Mesendoderm (in vitro differentiated cells): ENCODE measurements around the gene MYH13.

Source experiments
- DNase-seq: peaks from one replicate; pipeline ENCODE4 v3.0.0; 2013
- H2AK5ac ChIP-seq: 2 replicates; pipeline ENCODE4 v1.6.1; 2013; ENCODE audit warnings: low read length, inconsistent platforms
- H2BK120ac ChIP-seq: 2 replicates; pipeline ENCODE4 v1.6.1; 2013; ENCODE audit warnings: low read depth, mild to moderate bottlenecking, low read length, moderate library complexity, mixed read lengths
- H2BK15ac ChIP-seq: replicated peaks from 2 replicates; pipeline ENCODE4 v1.6.1; 2013; ENCODE audit warnings: low read depth, mild to moderate bottlenecking, moderate library complexity
- H2BK5ac ChIP-seq: 2 replicates; pipeline ENCODE4 v1.6.1; 2013; ENCODE audit warnings: low read length, inconsistent platforms
- H3K18ac ChIP-seq: 2 replicates; pipeline ENCODE4 v1.6.1; 2013; ENCODE audit warnings: mild to moderate bottlenecking, low read length, mixed read lengths
- H3K23ac ChIP-seq: one replicate; pipeline ENCODE4 v1.6.1; 2013; ENCODE audit warnings: low read length
- H3K27ac ChIP-seq: 2 replicates; pipeline ENCODE4 v1.5.1; 2013; ENCODE audit warnings: low read depth, mild to moderate bottlenecking, inconsistent platforms, low read length, moderate library complexity
- H3K27me3 ChIP-seq: 2 replicates; pipeline ENCODE4 v1.6.1; 2013; ENCODE audit warnings: low read length, control low read depth, mild to moderate bottlenecking, inconsistent platforms; ENCODE audit not compliant: insufficient read depth, poor library complexity
- H3K36me3 ChIP-seq: 2 replicates; pipeline ENCODE4 v1.6.1; 2013; ENCODE audit warnings: low read length, inconsistent platforms; ENCODE audit not compliant: control insufficient read depth, insufficient read depth
- H3K4ac ChIP-seq: one replicate; pipeline ENCODE4 v1.6.1; 2013; ENCODE audit warnings: low read depth, mild to moderate bottlenecking, low read length, moderate library complexity
- H3K4me1 ChIP-seq: 2 replicates; pipeline ENCODE4 v1.6.1; 2013; ENCODE audit warnings: low read depth, low read length, inconsistent platforms; ENCODE audit not compliant: control insufficient read depth
- H3K4me2 ChIP-seq: 2 replicates; pipeline ENCODE4 v1.6.1; 2013; ENCODE audit warnings: low read length
- H3K4me3 ChIP-seq: 2 replicates; pipeline ENCODE4 v1.5.1; 2013; ENCODE audit warnings: mild to moderate bottlenecking, low read length
- H3K56ac ChIP-seq: one replicate; pipeline ENCODE4 v1.6.1; 2013; ENCODE audit warnings: low read length
- H3K79me1 ChIP-seq: 2 replicates; pipeline ENCODE4 v1.6.1; 2013; ENCODE audit warnings: low read length, inconsistent platforms
- H3K79me2 ChIP-seq: 2 replicates; pipeline ENCODE4 v1.6.1; 2013; ENCODE audit warnings: mild to moderate bottlenecking, low read length; ENCODE audit not compliant: control insufficient read depth, insufficient read depth
- H3K9ac ChIP-seq: 2 replicates; pipeline ENCODE4 v1.6.1; 2013; ENCODE audit warnings: low read length, inconsistent platforms
- H4K5ac ChIP-seq: one replicate; pipeline ENCODE4 v1.6.1; 2013; ENCODE audit warnings: low read length
- H4K8ac ChIP-seq: one replicate; pipeline ENCODE4 v1.6.1; 2013; ENCODE audit warnings: low read depth, mild to moderate bottlenecking, control low read depth, low read length, moderate library complexity
- WGBS: extraction: QIAGEN DNeasy Blood & Tissue Kit; methylation state at CpG from one replicate; pipeline ENCODE4 v1.1.7; 2013; ENCODE audit warnings: low lambda C conversion rate, missing lambda C conversion rate; ENCODE audit not compliant: insufficient coverage; ENCODE audit errors: extremely low coverage; 5-methylcytosine and 5-hydroxymethylcytosine counted together

Gene MYH13

GRCh38 chr17:10278218-10278617, 94.6 kb downstream of the MYH13 start:
- H3K4ac ChIP-seq, result no peak overlapping the region
- WGBS, result no CpG with 5 or more reads among the region's 3 CpGs
- H3K4me2 ChIP-seq, result no peak overlapping the region
- H3K79me1 ChIP-seq, result no peaks in the 10 kb centered on the region
- no peak overlapping the region for H3K4me3 ChIP-seq
- no peak overlapping the region for H3K18ac ChIP-seq
- no peak overlapping the region for H4K5ac ChIP-seq
- H3K23ac ChIP-seq, result no peak overlapping the region
- H4K8ac ChIP-seq, result no peak overlapping the region
- H2AK5ac ChIP-seq, result no peak overlapping the region
- no peaks in the 10 kb centered on the region for H3K4me1 ChIP-seq
- H2BK120ac ChIP-seq, result no peak overlapping the region
- H3K27ac ChIP-seq, result no peak overlapping the region
- no peak overlapping the region for H3K56ac ChIP-seq
- H2BK15ac ChIP-seq, result no peak overlapping the region
- DNase-seq, result peak; percentile 29
- H3K36me3 ChIP-seq, result no peaks in the 10 kb centered on the region
- H3K27me3 ChIP-seq, result no peaks in the 10 kb centered on the region
- H3K79me2 ChIP-seq, result no peaks in the 10 kb centered on the region
- H2BK5ac ChIP-seq, result no peak overlapping the region
- no peak overlapping the region for H3K9ac ChIP-seq

- Histone ChIP-seq H3K79me1 (no peaks in the 10 kb centered on the region), H2BK15ac (no peak overlapping the region), H4K5ac (no peak overlapping the region), H3K23ac (no peak overlapping the region), H3K27ac (no peak overlapping the region), H3K56ac (no peak overlapping the region), H2AK5ac (no peak overlapping the region), H3K4me1 (no peaks in the 10 kb centered on the region), H2BK5ac (no peak overlapping the region), H3K9ac (no peak overlapping the region), H3K4me3 (no peak overlapping the region), H3K27me3 (no peaks in the 10 kb centered on the region), H3K18ac (no peak overlapping the region), H3K36me3 (no peaks in the 10 kb centered on the region), H3K4ac (no peak overlapping the region), H4K8ac (no peak overlapping the region), H2BK120ac (no peak overlapping the region), H3K79me2 (no peaks in the 10 kb centered on the region), H3K4me2 (no peak overlapping the region)
- WGBS, result no CpG with 5 or more reads among the region's 3 CpGs
- DNase-seq, result no peak
Observed at GRCh38 chr17:10276436-10276835, 96.4 kb downstream of the MYH13 start.

- H3K36me3 ChIP-seq, result no peaks in the 10 kb centered on the region
- no peak overlapping the region for H2BK5ac ChIP-seq
- H3K27ac ChIP-seq, result no peak overlapping the region
- H3K18ac ChIP-seq, result no peak overlapping the region
- H4K5ac ChIP-seq, result no peak overlapping the region
- no peaks in the 10 kb centered on the region for H3K4me1 ChIP-seq
- no peak for DNase-seq
- no peaks in the 10 kb centered on the region for H3K79me1 ChIP-seq
- no peak overlapping the region for H2BK15ac ChIP-seq
- H3K56ac ChIP-seq, result no peak overlapping the region
- H3K27me3 ChIP-seq, result no peaks in the 10 kb centered on the region
- H3K9ac ChIP-seq, result no peak overlapping the region
- WGBS, result no CpG with 5 or more reads among the region's 8 CpGs
- H3K4me2 ChIP-seq, result no peak overlapping the region
- no peak overlapping the region for H2AK5ac ChIP-seq
- H3K79me2 ChIP-seq, result no peaks in the 10 kb centered on the region
- H2BK120ac ChIP-seq, result no peak overlapping the region
- H3K23ac ChIP-seq, result no peak overlapping the region
- no peak overlapping the region for H4K8ac ChIP-seq
- no peak overlapping the region for H3K4ac ChIP-seq
- H3K4me3 ChIP-seq, result no peak overlapping the region
Observed at GRCh38 chr17:10275418-10275817, 97.4 kb downstream of the MYH13 start.

- Histone ChIP-seq H3K56ac (no peak overlapping the region), H3K4me1 (no peaks in the 10 kb centered on the region), H3K23ac (no peak overlapping the region), H3K4me3 (no peak overlapping the region), H3K79me1 (no peaks in the 10 kb centered on the region), H2BK5ac (no peak overlapping the region), H3K27me3 (no peaks in the 10 kb centered on the region), H4K8ac (no peak overlapping the region), H2BK15ac (no peak overlapping the region), H3K27ac (no peak overlapping the region), H2AK5ac (no peak overlapping the region), H2BK120ac (no peak overlapping the region), H3K18ac (no peak overlapping the region), H3K36me3 (no peaks in the 10 kb centered on the region), H3K79me2 (no peaks in the 10 kb centered on the region), H3K4me2 (no peak overlapping the region), H3K4ac (no peak overlapping the region), H4K5ac (no peak overlapping the region), H3K9ac (no peak overlapping the region)
- DNase-seq, result no peak
- no CpG with 5 or more reads among the region's 3 CpGs for WGBS
Observed at GRCh38 chr17:10271106-10271562, 101.7 kb downstream of the MYH13 start.

GRCh38 chr17:10270258-10270657, 102.5 kb downstream of the MYH13 start:
- no peak overlapping the region for H2BK5ac ChIP-seq
- no peaks in the 10 kb centered on the region for H3K36me3 ChIP-seq
- no peaks in the 10 kb centered on the region for H3K79me2 ChIP-seq
- H3K9ac ChIP-seq, result no peak overlapping the region
- no peak overlapping the region for H3K4me3 ChIP-seq
- no peak overlapping the region for H3K27ac ChIP-seq
- no peak overlapping the region for H2BK15ac ChIP-seq
- H3K18ac ChIP-seq, result no peak overlapping the region
- no peaks in the 10 kb centered on the region for H3K27me3 ChIP-seq
- no peak overlapping the region for H2AK5ac ChIP-seq
- H3K56ac ChIP-seq, result no peak overlapping the region
- no peak overlapping the region for H4K5ac ChIP-seq
- H3K23ac ChIP-seq, result no peak overlapping the region
- WGBS, result no CpG with 5 or more reads among the region's 1 CpG
- DNase-seq, result no peak
- no peak overlapping the region for H3K4ac ChIP-seq
- no peak overlapping the region for H4K8ac ChIP-seq
- no peak overlapping the region for H3K4me2 ChIP-seq
- H3K79me1 ChIP-seq, result no peaks in the 10 kb centered on the region
- no peak overlapping the region for H2BK120ac ChIP-seq
- H3K4me1 ChIP-seq, result no peaks in the 10 kb centered on the region

- Histone ChIP-seq H3K18ac (no peak overlapping the region), H3K79me2 (no peaks in the 10 kb centered on the region), H3K4me1 (no peaks in the 10 kb centered on the region), H3K4ac (no peak overlapping the region), H2BK15ac (no peak overlapping the region), H4K8ac (no peak overlapping the region), H3K23ac (no peak overlapping the region), H3K4me2 (no peak overlapping the region), H3K4me3 (no peak overlapping the region), H3K9ac (no peak overlapping the region), H2AK5ac (no peak overlapping the region), H3K36me3 (no peaks in the 10 kb centered on the region), H3K27me3 (no peaks in the 10 kb centered on the region), H2BK120ac (no peak overlapping the region), H3K79me1 (no peaks in the 10 kb centered on the region), H3K56ac (no peak overlapping the region), H2BK5ac (no peak overlapping the region), H4K5ac (no peak overlapping the region), H3K27ac (no peak overlapping the region)
- DNase-seq, result no peak
- WGBS, result no CpG with 5 or more reads among the region's 4 CpGs
Observed at GRCh38 chr17:10268005-10268404, 104.8 kb downstream of the MYH13 start.
